Measurements from ENCODE around the gene RALGAPA2.

- TF ChIP-seq LEF1 (IDR thresholded peaks at IDR 0.05; ENCODE audit: borderline replicate concordance) (no peak), ELF4 (IDR thresholded peaks at IDR 0.05) (no peak)
- TF ChIP-seq, protein P1, sequence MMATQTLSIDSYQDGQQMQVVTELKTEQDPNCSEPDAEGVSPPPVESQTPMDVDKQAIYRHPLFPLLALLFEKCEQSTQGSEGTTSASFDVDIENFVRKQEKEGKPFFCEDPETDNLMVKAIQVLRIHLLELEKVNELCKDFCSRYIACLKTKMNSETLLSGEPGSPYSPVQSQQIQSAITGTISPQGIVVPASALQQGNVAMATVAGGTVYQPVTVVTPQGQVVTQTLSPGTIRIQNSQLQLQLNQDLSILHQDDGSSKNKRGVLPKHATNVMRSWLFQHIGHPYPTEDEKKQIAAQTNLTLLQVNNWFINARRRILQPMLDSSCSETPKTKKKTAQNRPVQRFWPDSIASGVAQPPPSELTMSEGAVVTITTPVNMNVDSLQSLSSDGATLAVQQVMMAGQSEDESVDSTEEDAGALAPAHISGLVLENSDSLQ (IDR thresholded peaks at IDR 0.05): no peak
Observed at GRCh38 chr20:20411402-20411801, 301.0 kb downstream of the RALGAPA2 start.
